Measurements from ENCODE around the gene SLC25A23. TPM values are rescaled to one million over a fixed set of nuclear protein-coding genes. Genes with fewer than 3 reads are reported as not detected.

SLC25A23 gene
- polyA plus RNA-seq, 1 of the 3 experiments (the other 2 are of a cell fraction): 10.9 TPM

DNA sequence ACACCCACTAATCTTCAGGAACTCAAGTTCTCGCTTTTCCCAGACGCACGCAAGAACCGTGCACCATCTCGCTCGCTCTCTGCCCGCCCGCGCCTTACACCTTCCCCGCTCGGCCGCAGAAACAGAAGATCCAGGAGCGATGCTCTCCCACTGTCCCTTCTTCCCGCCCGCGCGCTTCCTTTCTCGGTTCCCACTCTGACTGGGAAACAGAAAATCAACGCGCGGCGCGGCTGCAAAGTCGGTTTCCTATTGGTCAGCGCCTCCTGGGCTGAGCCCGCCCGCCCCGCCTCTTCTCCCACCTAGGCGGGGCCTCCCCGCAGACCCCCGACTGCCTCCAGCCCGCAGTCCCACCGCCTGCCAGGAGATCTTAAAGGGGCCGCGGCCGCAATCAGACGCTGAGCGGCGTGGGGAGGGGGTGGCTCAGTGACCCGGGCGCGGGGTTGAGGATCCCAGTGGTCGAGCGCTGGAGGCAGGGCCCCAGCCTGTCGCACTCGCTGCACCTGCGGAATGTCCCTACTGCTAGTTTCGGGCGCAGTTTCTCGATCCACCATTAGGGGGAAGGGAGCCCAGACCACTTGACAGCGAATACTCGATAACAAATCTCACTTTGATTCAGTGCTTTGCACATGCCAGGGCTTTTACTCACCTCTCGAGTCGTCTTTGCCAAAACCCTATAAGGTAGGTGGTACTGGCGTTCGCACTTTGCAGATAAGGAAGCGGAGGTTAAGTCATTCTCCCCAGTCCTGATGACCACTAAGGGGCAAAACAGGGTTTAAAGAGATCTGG, 700 bp upstream of the SLC25A23 start:
- Histone ChIP-seq H2AFZ (ENCODE audit: low read depth) (peak overlapping the region; percentile 89), H3K4me2 (peak overlapping the region; percentile 96), H3K4me1 (ENCODE audit: control insufficient read depth in 1 of 2, insufficient read depth in 2 of 2, low read depth in 1 of 2, low read length in 1 of 2) (peaks cover 0 to 12% of the 10 kb centered on the region in 2 experiments; a peak in 1 of 4 replicates), H3K27ac (ENCODE audit: low read depth in 2 of 2, low read length in 1 of 2) (peak overlapping the region in 1 of 2 experiments; percentile 75; a peak in 1 of 4 replicates), H3K27me3 (ENCODE audit: insufficient read depth) (peaks cover 16% of the 10 kb centered on the region), H3K79me2 (ENCODE audit: insufficient read depth) (no peaks in the 10 kb centered on the region), H3F3A (replicated peaks; ENCODE audit: insufficient read depth) (no peaks in the 10 kb centered on the region), H4K20me1 (ENCODE audit: insufficient read depth) (no peaks in the 10 kb centered on the region), H3K9me2 (no peaks in the 10 kb centered on the region), H3K4me3 (ENCODE audit: low read depth in 2 of 2, low read length in 1 of 2) (peak overlapping the region; percentile 69 to 84), H3K9ac (peak overlapping the region; percentile 41; the same call in 1 of the 2 replicates), H3K36me3 (replicated peaks in 1 of 2; ENCODE audit: control insufficient read depth in 1 of 2, insufficient read depth in 2 of 2, low read length in 1 of 2) (no peaks in the 10 kb centered on the region), H3K9me3 (no peaks in the 10 kb centered on the region)
- peak; percentile 99 for DNase-seq
- TF ChIP-seq EP300 (IDR thresholded peaks at IDR 0.05; ENCODE audit: borderline replicate concordance in 1 of 2, low read depth in 1 of 2, low read length in 1 of 2) (0 out of 4 replicates have a peak, but pooled peaks have one; percentile 13), SIN3A (IDR thresholded peaks at IDR 0.05; ENCODE audit: borderline replicate concordance, low read depth, low read length) (no peak), CHD2 (IDR thresholded peaks at IDR 0.05; ENCODE audit: low read length, partially characterized antibody) (peak; percentile 26), FOSL2 (IDR thresholded peaks at IDR 0.05; ENCODE audit: borderline replicate concordance, low read depth) (peak; percentile 4; the same call in 1 of the 2 replicates), MEF2A (IDR thresholded peaks at IDR 0.05; ENCODE audit: borderline replicate concordance, low read depth) (no peak), EZH2phosphoT487 (IDR thresholded peaks at IDR 0.05; ENCODE audit: borderline replicate concordance, low read depth) (no peak), TCF12 (IDR thresholded peaks at IDR 0.05) (peak; percentile 19; the same call in 1 of the 2 replicates)
- TF ChIP-seq, protein P1, sequence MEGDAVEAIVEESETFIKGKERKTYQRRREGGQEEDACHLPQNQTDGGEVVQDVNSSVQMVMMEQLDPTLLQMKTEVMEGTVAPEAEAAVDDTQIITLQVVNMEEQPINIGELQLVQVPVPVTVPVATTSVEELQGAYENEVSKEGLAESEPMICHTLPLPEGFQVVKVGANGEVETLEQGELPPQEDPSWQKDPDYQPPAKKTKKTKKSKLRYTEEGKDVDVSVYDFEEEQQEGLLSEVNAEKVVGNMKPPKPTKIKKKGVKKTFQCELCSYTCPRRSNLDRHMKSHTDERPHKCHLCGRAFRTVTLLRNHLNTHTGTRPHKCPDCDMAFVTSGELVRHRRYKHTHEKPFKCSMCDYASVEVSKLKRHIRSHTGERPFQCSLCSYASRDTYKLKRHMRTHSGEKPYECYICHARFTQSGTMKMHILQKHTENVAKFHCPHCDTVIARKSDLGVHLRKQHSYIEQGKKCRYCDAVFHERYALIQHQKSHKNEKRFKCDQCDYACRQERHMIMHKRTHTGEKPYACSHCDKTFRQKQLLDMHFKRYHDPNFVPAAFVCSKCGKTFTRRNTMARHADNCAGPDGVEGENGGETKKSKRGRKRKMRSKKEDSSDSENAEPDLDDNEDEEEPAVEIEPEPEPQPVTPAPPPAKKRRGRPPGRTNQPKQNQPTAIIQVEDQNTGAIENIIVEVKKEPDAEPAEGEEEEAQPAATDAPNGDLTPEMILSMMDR (IDR thresholded peaks at IDR 0.05): peak; percentile 38
- TF ChIP-seq, protein P2, sequence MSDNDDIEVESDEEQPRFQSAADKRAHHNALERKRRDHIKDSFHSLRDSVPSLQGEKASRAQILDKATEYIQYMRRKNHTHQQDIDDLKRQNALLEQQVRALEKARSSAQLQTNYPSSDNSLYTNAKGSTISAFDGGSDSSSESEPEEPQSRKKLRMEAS (IDR thresholded peaks at IDR 0.05; ENCODE audit: low read depth): peak; percentile 72
- ChIA-PET CTCF (interaction anchor here (1.1 kb wide), 1 partner anchor 45 kb away, joined by 8 read pairs; no protein-coding TSS in a partner anchor), POLR2A (interaction anchor here (1.3 kb wide), 1 partner anchor 25 kb away, joined by 3 read pairs; no protein-coding TSS in a partner anchor)
- 1% methylated on average over 31 of the region's 57 CpGs for WGBS (ENCODE audit: low lambda C conversion rate)

DNA sequence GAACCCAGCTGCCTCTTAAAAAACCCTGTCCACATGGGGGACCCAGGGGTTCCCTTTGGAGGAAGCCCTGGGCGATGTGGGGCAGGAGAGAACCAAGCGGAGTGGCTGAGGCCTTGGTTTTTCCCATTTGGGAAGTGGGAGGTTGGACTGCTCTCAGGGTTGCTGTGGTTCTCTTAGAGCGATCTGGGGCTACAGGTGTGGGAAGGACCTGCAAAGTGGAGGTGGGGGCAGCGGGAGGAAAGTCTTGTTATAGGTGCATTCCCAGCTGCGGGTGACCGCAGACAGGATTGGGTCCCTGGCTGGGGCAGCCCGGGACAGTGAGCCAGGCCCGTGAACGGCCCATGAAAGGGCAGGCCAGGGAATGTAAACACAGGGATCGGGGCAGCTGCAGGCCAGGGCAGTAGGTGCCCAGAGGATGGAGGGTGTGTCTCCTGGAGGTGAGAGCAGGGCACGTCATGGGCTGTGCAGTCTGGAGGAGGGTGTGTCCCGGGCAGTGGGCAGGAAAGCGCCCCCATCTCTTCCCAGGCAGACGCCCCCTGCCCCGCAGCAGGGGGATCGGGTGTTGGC, 814 bp downstream of the SLC25A23 start:
- no peaks in the 10 kb centered on the region for H3K79me2 ChIP-seq (ENCODE audit: insufficient read depth)
- no peak overlapping the region for H3K27ac ChIP-seq (ENCODE audit: low read depth in 2 of 2, low read length in 1 of 2)
- peak overlapping the region; percentile 69 to 84 for H3K4me3 ChIP-seq (ENCODE audit: low read depth in 2 of 2, low read length in 1 of 2)
- no peaks in the 10 kb centered on the region for H3K9me2 ChIP-seq
- 0 out of 2 replicates have a peak overlapping the region, but pooled peaks have one; percentile 28 for H3K9ac ChIP-seq
- H3K4me1 ChIP-seq (ENCODE audit: control insufficient read depth in 1 of 2, insufficient read depth in 2 of 2, low read depth in 1 of 2, low read length in 1 of 2): peaks cover 0 to 9% of the 10 kb centered on the region in 2 experiments; a peak in 1 of 4 replicates
- peaks cover 0 to 9% of the 10 kb centered on the region in 2 experiments for H3K36me3 ChIP-seq (replicated peaks in 1 of 2; ENCODE audit: control insufficient read depth in 1 of 2, insufficient read depth in 2 of 2, low read length in 1 of 2)
- peak overlapping the region; percentile 89 for H2AFZ ChIP-seq (ENCODE audit: low read depth)
- ChIA-PET POLR2A (interaction anchor here (1.3 kb wide), 1 partner anchor 23 kb away, joined by 3 read pairs; no protein-coding TSS in a partner anchor), CTCF (interaction anchor here (1.1 kb wide), 1 partner anchor 46 kb away, joined by 8 read pairs; no protein-coding TSS in a partner anchor)
- peak overlapping the region; percentile 96 for H3K4me2 ChIP-seq
- TF ChIP-seq SIN3A (IDR thresholded peaks at IDR 0.05; ENCODE audit: borderline replicate concordance, low read depth, low read length) (no peak), GATA2 (CRISPR knock-in tag; IDR thresholded peaks at IDR 0.05) (no peak), GABPA (IDR thresholded peaks at IDR 0.05; ENCODE audit: low read depth) (no peak)
- TF ChIP-seq, protein P1 (IDR thresholded peaks at IDR 0.05): no peak
- no peaks in the 10 kb centered on the region for H4K20me1 ChIP-seq (ENCODE audit: insufficient read depth)
- H3K27me3 ChIP-seq (ENCODE audit: insufficient read depth): peaks cover 1% of the 10 kb centered on the region
- no peaks in the 10 kb centered on the region for H3K9me3 ChIP-seq
- DNase-seq: no peak
- H3F3A ChIP-seq (replicated peaks; ENCODE audit: insufficient read depth): no peaks in the 10 kb centered on the region
- 51% methylated on average over 15 of the region's 16 CpGs for WGBS (ENCODE audit: low lambda C conversion rate)
